ENCODE measurements around the gene MERTK. TPM values are rescaled to one million over a fixed set of nuclear protein-coding genes. Genes with fewer than 3 reads are reported as not detected.
A peak's percentile ranks its signal among the peaks of the same experiment; 100 is the strongest.
"Not testable (repeated sequence)": the region's sequence is repeated elsewhere in the genome, so short reads cannot be mapped to it uniquely, and the experiment has no call there.

Gene MERTK
- total RNA-seq, 1 experiment from 2014 or later, result 39.2 TPM

DNA sequence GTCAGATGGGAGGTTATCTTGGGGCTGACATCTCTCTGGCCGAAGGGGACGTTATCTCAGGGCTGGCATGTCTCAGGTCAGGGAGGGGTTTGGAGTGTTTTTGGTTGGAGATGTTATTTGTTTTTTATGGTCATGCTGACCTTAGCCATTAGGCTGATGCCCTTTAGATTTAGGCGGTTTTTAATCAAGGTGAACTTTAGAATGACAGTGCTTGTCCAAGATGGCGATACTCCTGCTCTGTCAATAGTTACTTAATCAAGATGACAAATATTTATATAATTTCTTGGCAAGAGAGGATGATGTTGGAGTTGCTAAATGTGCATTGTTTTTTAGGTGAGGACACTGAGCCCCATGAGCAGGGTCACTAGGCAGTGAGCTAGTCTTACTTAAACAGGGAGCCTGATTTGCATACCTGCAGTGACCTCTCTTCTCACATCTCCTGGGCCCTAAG, 34.5 kb downstream of the MERTK start:
- CTCF ChIA-PET, result no interaction called here
- peaks cover 61% of the 10 kb centered on the region for H3K36me3 Mint-ChIP-seq (ENCODE audit: insufficient read depth, unreplicated experiment)
- H3K4me1 Mint-ChIP-seq (ENCODE audit: low read depth, unreplicated experiment), result peaks cover 15% of the 10 kb centered on the region
- peak overlapping the region; percentile 3 for H3K4me3 Mint-ChIP-seq (ENCODE audit: unreplicated experiment)
- TF ChIP-seq, protein P1, sequence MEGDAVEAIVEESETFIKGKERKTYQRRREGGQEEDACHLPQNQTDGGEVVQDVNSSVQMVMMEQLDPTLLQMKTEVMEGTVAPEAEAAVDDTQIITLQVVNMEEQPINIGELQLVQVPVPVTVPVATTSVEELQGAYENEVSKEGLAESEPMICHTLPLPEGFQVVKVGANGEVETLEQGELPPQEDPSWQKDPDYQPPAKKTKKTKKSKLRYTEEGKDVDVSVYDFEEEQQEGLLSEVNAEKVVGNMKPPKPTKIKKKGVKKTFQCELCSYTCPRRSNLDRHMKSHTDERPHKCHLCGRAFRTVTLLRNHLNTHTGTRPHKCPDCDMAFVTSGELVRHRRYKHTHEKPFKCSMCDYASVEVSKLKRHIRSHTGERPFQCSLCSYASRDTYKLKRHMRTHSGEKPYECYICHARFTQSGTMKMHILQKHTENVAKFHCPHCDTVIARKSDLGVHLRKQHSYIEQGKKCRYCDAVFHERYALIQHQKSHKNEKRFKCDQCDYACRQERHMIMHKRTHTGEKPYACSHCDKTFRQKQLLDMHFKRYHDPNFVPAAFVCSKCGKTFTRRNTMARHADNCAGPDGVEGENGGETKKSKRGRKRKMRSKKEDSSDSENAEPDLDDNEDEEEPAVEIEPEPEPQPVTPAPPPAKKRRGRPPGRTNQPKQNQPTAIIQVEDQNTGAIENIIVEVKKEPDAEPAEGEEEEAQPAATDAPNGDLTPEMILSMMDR (IDR thresholded peaks at IDR 0.05; ENCODE audit: insufficient read depth in 1 of 2, low read depth in 1 of 2, low read length in 1 of 2, severe bottlenecking in 1 of 2, unreplicated experiment in 1 of 2), result no peak
- Histone ChIP-seq H3K9me3 (peaks cover 3% of the 10 kb centered on the region; the same call in 1 of the 2 replicates), H3K27me3 (replicated peaks; ENCODE audit: control insufficient read depth, insufficient read depth, low read length) (no peaks in the 10 kb centered on the region), H3K4me3 (ENCODE audit: low read depth, low read length) (no peak overlapping the region), H3K36me3 (ENCODE audit: control insufficient read depth, insufficient read depth, low read length) (no peaks in the 10 kb centered on the region; the same call in none of the 2 replicates), H3K4me1 (peaks cover 15% of the 10 kb centered on the region)
- no peaks in the 10 kb centered on the region for H3K27me3 Mint-ChIP-seq (ENCODE audit: insufficient read depth, unreplicated experiment)
- intact Hi-C loops (cut with micrococcal nuclease; ENCODE audit: unreplicated experiment), result loop anchor here (1.0 kb wide), 1 partner anchor 13 kb away; no protein-coding TSS in a partner anchor
- no TSS peak for BruUV-seq (replicated peaks)
- peak; percentile 65 to 86 for DNase-seq
- POLR2A ChIA-PET, result no interaction called here
- no peaks in the 10 kb centered on the region for H3K9me3 Mint-ChIP-seq (ENCODE audit: unreplicated experiment)
- peak overlapping the region; percentile 43 for H3K27ac Mint-ChIP-seq (ENCODE audit: unreplicated experiment)

DNA sequence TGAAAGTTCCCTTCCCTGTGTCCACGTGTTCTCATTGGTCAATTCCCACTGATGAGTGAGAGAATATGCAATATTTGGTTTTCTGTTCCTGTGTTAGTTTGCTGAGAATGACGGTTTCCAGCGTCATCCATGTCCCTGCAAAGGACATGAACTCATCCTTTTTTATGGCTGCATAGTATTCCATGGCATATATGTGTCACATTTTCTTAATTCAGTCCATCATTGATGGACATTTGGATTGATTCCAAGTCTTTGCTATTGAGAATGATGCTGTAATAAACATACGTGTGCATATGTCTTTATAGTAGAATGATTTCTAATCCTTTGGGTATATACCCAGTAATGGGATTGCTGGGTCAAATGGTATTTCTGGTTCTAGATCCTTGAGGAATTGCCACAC, 35.5 kb downstream of the MERTK start:
- H3K4me3 ChIP-seq (ENCODE audit: low read depth, low read length); H3K9me3 ChIP-seq; H3K9me3 Mint-ChIP-seq (ENCODE audit: unreplicated experiment); POLR2A ChIA-PET; BruUV-seq (replicated peaks); H3K27me3 ChIP-seq (replicated peaks; ENCODE audit: control insufficient read depth, insufficient read depth, low read length); H3K4me3 Mint-ChIP-seq (ENCODE audit: unreplicated experiment); H3K36me3 ChIP-seq (ENCODE audit: control insufficient read depth, insufficient read depth, low read length); DNase-seq; CTCF ChIA-PET; H3K27me3 Mint-ChIP-seq (ENCODE audit: insufficient read depth, unreplicated experiment): not testable (repeated sequence)
- H3K4me1 ChIP-seq, result peaks cover 15% of the 10 kb centered on the region
- H3K36me3 Mint-ChIP-seq (ENCODE audit: insufficient read depth, unreplicated experiment), result peaks cover 64% of the 10 kb centered on the region
- H3K4me1 Mint-ChIP-seq (ENCODE audit: low read depth, unreplicated experiment), result peaks cover 15% of the 10 kb centered on the region
- intact Hi-C loops (cut with micrococcal nuclease; ENCODE audit: unreplicated experiment), result loop anchor here (1.0 kb wide), 1 partner anchor 12 kb away; no protein-coding TSS in a partner anchor
- peak overlapping the region; percentile 43 for H3K27ac Mint-ChIP-seq (ENCODE audit: unreplicated experiment)

DNA sequence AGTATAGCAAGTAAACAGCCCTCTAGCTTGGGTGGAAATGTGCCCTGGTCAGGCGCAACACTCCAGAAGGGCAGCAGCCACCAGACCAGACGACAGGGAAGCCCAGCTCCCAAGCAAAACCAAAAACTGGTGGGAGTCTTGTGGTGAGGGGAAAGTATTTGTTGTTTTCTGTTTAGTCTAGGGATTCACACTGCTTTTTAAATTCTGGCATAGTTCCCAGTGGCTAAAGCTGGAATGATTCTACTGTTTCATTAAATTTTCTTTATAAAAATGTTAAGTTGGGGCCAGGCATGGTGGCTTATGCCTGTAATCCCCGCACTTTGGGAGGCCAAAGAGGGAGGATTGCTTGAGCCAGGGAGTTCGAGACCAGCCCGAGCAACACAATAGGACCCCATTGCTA, 38.5 kb downstream of the MERTK start:
- no peaks in the 10 kb centered on the region for H3K27me3 ChIP-seq (replicated peaks; ENCODE audit: control insufficient read depth, insufficient read depth, low read length)
- DNase-seq, result no peak
- H3K4me3 ChIP-seq (ENCODE audit: low read depth, low read length), result no peak overlapping the region
- ChIA-PET POLR2A (no interaction called here), CTCF (interaction anchor here (0.6 kb wide), 1 partner anchor 9 kb away, joined by 3 read pairs; no protein-coding TSS in a partner anchor)
- peaks cover 1% of the 10 kb centered on the region; the same call in 1 of the 2 replicates for H3K36me3 ChIP-seq (ENCODE audit: control insufficient read depth, insufficient read depth, low read length)
- H3K4me1 ChIP-seq, result peaks cover 15% of the 10 kb centered on the region
- BruUV-seq (replicated peaks), result no TSS peak
- Mint-ChIP-seq H3K27ac (ENCODE audit: unreplicated experiment) (no peak overlapping the region), H3K9me3 (ENCODE audit: unreplicated experiment) (no peaks in the 10 kb centered on the region), H3K4me1 (ENCODE audit: low read depth, unreplicated experiment) (peaks cover 29% of the 10 kb centered on the region), H3K36me3 (ENCODE audit: insufficient read depth, unreplicated experiment) (peaks cover 36% of the 10 kb centered on the region), H3K27me3 (ENCODE audit: insufficient read depth, unreplicated experiment) (no peaks in the 10 kb centered on the region), H3K4me3 (ENCODE audit: unreplicated experiment) (no peak overlapping the region)
- TF ChIP-seq, protein P1 (IDR thresholded peaks at IDR 0.05; ENCODE audit: insufficient read depth in 1 of 2, low read depth in 1 of 2, low read length in 1 of 2, severe bottlenecking in 1 of 2, unreplicated experiment in 1 of 2), result no peak
- intact Hi-C loops (cut with micrococcal nuclease; ENCODE audit: unreplicated experiment), result no loop called here
- peaks cover under 1% of the 10 kb centered on the region; the same call in 1 of the 2 replicates for H3K9me3 ChIP-seq

Data from Caco-2 (cell line).